KMS-11 (cell line): ENCODE results near the gene SEMA3B.
"Not testable (repeated sequence)": the region's sequence is repeated elsewhere in the genome, so short reads cannot be mapped to it uniquely, and the experiment has no call there.

Experiments used
- H2AFZ ChIP-seq: fragments of 200-600 bp; sonication (generic); 2 replicates; pipeline ENCODE4 v1.6.1; 2016; ENCODE audit warnings: antibody characterized with exemption, mixed run types, low read depth
- H3K27ac ChIP-seq: fragments of 200-600 bp; sonication (generic); 2 replicates; pipeline ENCODE4 v1.6.1; 2016; ENCODE audit warnings: mild to moderate bottlenecking, mixed run types
- H3K27me3 ChIP-seq: fragments of 200-600 bp; sonication (generic); 2 replicates; pipeline ENCODE4 v1.6.1; 2017; ENCODE audit warnings: mild to moderate bottlenecking, low read depth, mixed run types, moderate library complexity; ENCODE audit not compliant: insufficient read depth
- H3K36me3 ChIP-seq: fragments of 200-600 bp; sonication (generic); 2 replicates; pipeline ENCODE4 v1.6.1; 2017; ENCODE audit warnings: mild to moderate bottlenecking, mixed run types; ENCODE audit not compliant: insufficient read depth
- H3K4me1 ChIP-seq: fragments of 200-600 bp; sonication (generic); 2 replicates; pipeline ENCODE4 v1.6.1; 2016; ENCODE audit warnings: mild to moderate bottlenecking, low read depth, mixed run types; ENCODE audit not compliant: poor library complexity, severe bottlenecking
- H3K4me2 ChIP-seq: fragments of 200-600 bp; sonication (generic); 2 replicates; pipeline ENCODE4 v1.7.0; 2016; ENCODE audit warnings: mild to moderate bottlenecking, mixed run types
- H3K4me3 ChIP-seq: fragments of 200-600 bp; sonication (generic); IDR thresholded peaks from 2 replicates; pipeline ENCODE4 v1.6.1; 2017; ENCODE audit warnings: low read depth, low read length, mixed read lengths; ENCODE audit not compliant: insufficient read depth
- H3K79me2 ChIP-seq: fragments of 200-600 bp; sonication (generic); 2 replicates; pipeline ENCODE4 v1.6.1; 2016; ENCODE audit warnings: low read depth, mixed run types; ENCODE audit not compliant: insufficient read depth
- H3K9ac ChIP-seq: fragments of 200-600 bp; sonication (generic); 2 replicates; pipeline ENCODE4 v1.6.1; 2016; ENCODE audit warnings: mild to moderate bottlenecking, mixed run types
- H4K20me1 ChIP-seq: fragments of 200-600 bp; sonication (generic); 2 replicates; pipeline ENCODE4 v1.6.1; 2016; ENCODE audit warnings: mild to moderate bottlenecking, mixed run types; ENCODE audit not compliant: insufficient read depth
- TF ChIP-seq, protein P1 (sequence below): fragments of 200-600 bp; sonication (generic); conservative IDR thresholded peaks from 2 replicates; pipeline ENCODE4 v1.6.1; 2017; ENCODE audit warnings: low read depth, mild to moderate bottlenecking, antibody characterized with exemption, low read length, moderate library complexity, mixed read lengths

Gene SEMA3B

DNA sequence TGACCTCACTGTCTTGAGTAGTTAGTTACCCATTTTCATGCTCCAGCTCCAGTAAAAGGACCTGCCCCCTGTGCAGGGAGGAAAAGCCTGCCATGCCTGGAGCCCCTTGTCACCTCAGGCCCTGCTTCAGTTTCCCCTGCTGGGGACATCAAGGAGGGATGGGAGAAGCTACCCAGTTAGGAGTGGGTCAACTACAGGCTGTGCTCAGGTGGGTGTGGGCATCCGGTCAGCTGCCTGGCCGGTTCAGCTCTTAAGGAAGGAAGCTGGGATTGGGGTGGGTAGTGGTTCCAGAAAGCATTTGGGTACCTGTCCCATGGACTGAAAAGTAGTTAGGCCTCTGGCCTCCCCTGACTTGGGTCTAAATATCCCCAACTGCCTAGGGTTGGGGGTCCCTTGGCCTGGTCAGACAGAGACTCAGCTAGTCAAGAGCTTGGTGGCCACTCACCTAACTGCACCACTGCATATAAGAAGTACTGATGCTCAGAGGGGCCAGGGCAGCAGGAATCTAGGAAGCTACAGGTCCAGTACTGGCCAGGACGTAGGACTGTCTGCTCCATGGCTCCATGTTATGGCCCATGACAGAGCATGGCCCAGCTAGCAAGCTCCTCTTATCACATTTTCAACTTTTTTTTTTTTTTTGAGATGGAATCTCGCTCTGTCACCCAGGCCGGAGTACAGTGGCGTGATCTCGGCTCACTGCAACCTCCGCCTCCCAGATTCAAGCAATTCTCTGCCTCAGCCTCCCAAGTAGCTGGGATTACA is 10.5 kb downstream of the SEMA3B start:
- Histone ChIP-seq H3K9ac (no peak overlapping the region), H3K27me3 (peaks cover 1% of the 10 kb centered on the region; the same call in 1 of the 2 replicates), H4K20me1 (no peaks in the 10 kb centered on the region), H3K4me3 (no peak overlapping the region), H2AFZ (no peak overlapping the region), H3K27ac (no peak overlapping the region), H3K4me1 (no peaks in the 10 kb centered on the region), H3K79me2 (no peaks in the 10 kb centered on the region), H3K4me2 (no peak overlapping the region), H3K36me3 (no peaks in the 10 kb centered on the region)
- TF ChIP-seq, protein P1, sequence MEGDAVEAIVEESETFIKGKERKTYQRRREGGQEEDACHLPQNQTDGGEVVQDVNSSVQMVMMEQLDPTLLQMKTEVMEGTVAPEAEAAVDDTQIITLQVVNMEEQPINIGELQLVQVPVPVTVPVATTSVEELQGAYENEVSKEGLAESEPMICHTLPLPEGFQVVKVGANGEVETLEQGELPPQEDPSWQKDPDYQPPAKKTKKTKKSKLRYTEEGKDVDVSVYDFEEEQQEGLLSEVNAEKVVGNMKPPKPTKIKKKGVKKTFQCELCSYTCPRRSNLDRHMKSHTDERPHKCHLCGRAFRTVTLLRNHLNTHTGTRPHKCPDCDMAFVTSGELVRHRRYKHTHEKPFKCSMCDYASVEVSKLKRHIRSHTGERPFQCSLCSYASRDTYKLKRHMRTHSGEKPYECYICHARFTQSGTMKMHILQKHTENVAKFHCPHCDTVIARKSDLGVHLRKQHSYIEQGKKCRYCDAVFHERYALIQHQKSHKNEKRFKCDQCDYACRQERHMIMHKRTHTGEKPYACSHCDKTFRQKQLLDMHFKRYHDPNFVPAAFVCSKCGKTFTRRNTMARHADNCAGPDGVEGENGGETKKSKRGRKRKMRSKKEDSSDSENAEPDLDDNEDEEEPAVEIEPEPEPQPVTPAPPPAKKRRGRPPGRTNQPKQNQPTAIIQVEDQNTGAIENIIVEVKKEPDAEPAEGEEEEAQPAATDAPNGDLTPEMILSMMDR: no peak

DNA sequence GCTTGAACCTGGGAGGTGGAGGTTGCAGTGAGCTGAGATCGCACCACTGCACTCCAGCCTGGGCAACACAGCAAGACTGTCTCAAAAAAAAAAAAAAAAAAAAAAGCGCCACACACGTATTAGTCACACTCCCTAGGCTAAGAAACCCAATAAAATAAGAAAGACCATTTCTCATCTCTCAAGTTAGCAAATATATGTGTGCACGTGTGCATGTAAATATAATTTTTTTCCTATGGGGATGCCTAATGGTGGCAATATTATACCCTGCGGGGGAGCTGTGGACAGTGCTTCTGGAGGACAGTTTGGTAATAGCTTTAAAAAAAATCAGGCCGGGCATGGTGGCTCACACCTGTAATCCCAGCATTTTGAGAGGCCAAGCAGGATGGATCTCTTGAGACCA is 15.2 kb downstream of the SEMA3B start:
- H3K36me3 ChIP-seq, H2AFZ ChIP-seq, H3K4me3 ChIP-seq, H3K4me1 ChIP-seq, H3K79me2 ChIP-seq, H3K27ac ChIP-seq, H3K9ac ChIP-seq, H3K27me3 ChIP-seq, H3K4me2 ChIP-seq, H4K20me1 ChIP-seq: not testable (repeated sequence)

DNA sequence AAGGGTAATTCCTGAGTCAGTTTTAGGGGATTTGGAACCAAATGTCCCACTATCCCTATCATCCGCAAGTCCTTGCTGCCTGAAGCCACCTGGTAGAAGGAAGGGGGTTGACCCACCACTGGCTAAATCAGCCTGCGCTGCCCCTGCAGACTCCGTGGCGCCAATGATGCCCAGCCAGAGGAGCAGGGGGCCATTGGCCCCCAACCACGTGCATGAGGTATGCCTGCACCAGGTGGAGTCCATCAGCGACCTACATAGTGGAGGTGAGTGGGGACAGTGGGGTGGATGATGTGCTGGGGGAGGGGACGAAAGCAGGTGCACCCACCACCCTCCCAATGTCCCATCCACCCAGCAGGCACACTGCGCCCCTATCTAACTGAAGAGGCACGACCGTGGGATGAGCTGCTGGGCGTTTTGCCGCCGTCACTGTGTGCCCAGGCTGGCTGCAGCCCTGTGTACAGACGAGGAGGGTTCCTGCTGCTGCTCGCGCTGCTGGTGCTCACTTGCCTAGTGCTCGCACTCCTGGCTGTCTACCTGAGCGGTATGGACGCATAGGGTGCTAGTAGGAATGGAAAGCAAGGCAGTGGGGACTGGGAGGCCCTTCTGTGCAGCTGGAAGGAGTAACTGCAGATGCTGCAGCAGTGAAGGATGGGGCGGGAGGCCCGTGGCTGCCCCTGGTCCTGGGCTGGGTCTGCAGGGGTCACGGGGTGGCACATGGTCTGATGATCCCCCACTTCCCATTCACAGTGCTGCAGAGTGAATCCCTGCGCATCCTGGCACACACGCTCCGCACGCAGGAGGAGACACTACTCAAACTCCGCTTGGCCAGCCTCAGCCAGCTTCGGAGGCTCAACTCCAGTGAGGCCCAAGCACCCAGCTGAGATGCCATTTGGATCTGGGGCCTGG is 17.6 kb downstream of the SEMA3B start:
- Histone ChIP-seq H2AFZ (no peak overlapping the region), H3K27ac (no peak overlapping the region), H3K36me3 (no peaks in the 10 kb centered on the region), H3K4me1 (no peaks in the 10 kb centered on the region), H4K20me1 (no peaks in the 10 kb centered on the region), H3K4me2 (no peak overlapping the region), H3K9ac (no peak overlapping the region), H3K79me2 (peaks cover 13% of the 10 kb centered on the region), H3K4me3 (no peak overlapping the region), H3K27me3 (no peaks in the 10 kb centered on the region)
- TF ChIP-seq, protein P1: no peak

DNA sequence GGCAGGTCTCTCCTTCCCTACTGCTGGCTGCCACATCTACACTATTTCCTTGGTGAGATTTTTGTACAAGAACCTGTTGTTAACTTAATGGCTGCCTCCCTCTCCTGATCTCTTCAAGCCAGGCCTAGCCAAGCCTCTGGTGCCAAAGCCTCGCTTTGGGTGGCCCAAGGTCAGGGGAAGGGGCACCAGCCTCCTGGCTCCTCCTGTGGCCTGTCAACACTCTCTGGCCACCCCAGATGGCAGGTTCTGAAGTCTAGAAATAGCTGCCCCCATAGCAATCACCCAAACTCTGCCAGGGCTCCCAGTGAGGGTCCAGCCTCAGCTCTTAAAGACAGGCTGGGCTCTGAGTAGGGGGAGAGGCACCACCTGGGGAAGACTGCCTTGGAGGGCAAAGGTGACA is 18.3 kb downstream of the SEMA3B start:
- TF ChIP-seq, protein P1: no peak
- Histone ChIP-seq H3K27me3 (no peaks in the 10 kb centered on the region), H3K36me3 (no peaks in the 10 kb centered on the region), H2AFZ (no peak overlapping the region), H4K20me1 (no peaks in the 10 kb centered on the region), H3K79me2 (peaks cover 17% of the 10 kb centered on the region), H3K9ac (no peak overlapping the region), H3K4me1 (no peaks in the 10 kb centered on the region), H3K27ac (no peak overlapping the region), H3K4me2 (no peak overlapping the region), H3K4me3 (no peak overlapping the region)
